Ovary (tissue), 9 donors: ENCODE measurements around the gene ZNF562. TPM values are rescaled to one million over a fixed set of nuclear protein-coding genes. Genes with fewer than 3 reads are reported as not detected.
A peak's percentile ranks its signal among the peaks of the same experiment; 100 is the strongest.

Experiments
- DNase-seq, 5 donors: peaks; one replicate each; pipeline ENCODE4 v3.0.0-alpha.2; 2019 to 2020
- H3K27ac ChIP-seq, 2 donors: fragments of 200-600 bp; one replicate each; pipeline versions ENCODE4 v1.5.1 to v1.8.0; 2019 to 2022
- H3K27me3 ChIP-seq: fragments of 200-600 bp; one replicate; pipeline ENCODE4 v1.8.0; 2022
- H3K36me3 ChIP-seq: fragments of 200-600 bp; sonication (generic); one replicate; pipeline ENCODE4 v1.5.1; 2019
- H3K4me1 ChIP-seq: one replicate; pipeline ENCODE4 v1.8.1; 2013; ENCODE audit warnings: mild to moderate bottlenecking, moderate library complexity; ENCODE audit not compliant: insufficient read depth
- H3K4me3 ChIP-seq: fragments of 200-600 bp; sonication (generic); one replicate; pipeline ENCODE4 v1.5.1; 2017
- H3K9me3 ChIP-seq, 2 donors: fragments of 200-600 bp in 1 of 2; sonication (generic) in 1 of 2; one replicate each; pipeline versions ENCODE4 v1.5.1 to v1.8.1; 2013 to 2019; ENCODE audit warnings: mild to moderate bottlenecking in 1 of 2, moderate library complexity in 1 of 2
- CTCF ChIP-seq, 3 donors: fragments of 450-650 bp in 2 of 3; fragments of 200-600 bp in 1 of 3; IDR thresholded peaks; one replicate each; pipeline versions ENCODE4 v1.5.1 to v1.8.0; 2016 to 2022; ENCODE audit warnings: antibody characterized with exemption in 3 of 3, mild to moderate bottlenecking in 1 of 3
- EP300 ChIP-seq: sonication (generic); formaldehyde crosslinking; IDR thresholded peaks from one replicate; pipeline ENCODE4 v1.6.1; 2017; ENCODE audit warnings: antibody characterized with exemption
- POLR2A ChIP-seq: fragments of 450-650 bp; IDR thresholded peaks from one replicate; pipeline ENCODE4 v1.6.1; 2017; ENCODE audit warnings: antibody characterized with exemption, mild to moderate bottlenecking, moderate library complexity
- WGBS, 3 donors: extraction: QIAGEN DNeasy Blood & Tissue Kit in 1 of 3; methylation state at CpG; one replicate each; pipeline versions ENCODE4 v1.1.5 to v1.1.7; 2013 to 2017; 5-methylcytosine and 5-hydroxymethylcytosine counted together
- intact Hi-C, 4 donors: fragments of 100-400 bp; cut with DNase I; formaldehyde crosslinking; loops; one replicate each; pipeline versions ENCODE4 v1.11.0 to v1.15.1; 2022 to 2023
- polyA plus RNA-seq, 2 donors: library from polyadenylated mRNA; stranded (reverse); fragments of 200-250 nt in 1 of 2; fragments of 350-450 nt in 1 of 2; fragmentation: Illumina TruSeq in 1 of 2; extraction: RNeasy Lipid Tissue Mini Kit (QIAGEN cat#74804) in 1 of 2; gene quantifications; one replicate each; pipeline ENCODE4 v1.2.3, GENCODE V29; 2013 to 2014
- total RNA-seq, 7 donors: library from RNA; depleted of rRNA in 2 of 7; stranded (reverse); fragments of >200 nt in 2 of 7; fragmentation: NEBNext Ultra II Directional in 3 of 7; extraction: Animal tissue kit (Norgen Biotek cat#: 25700) in 3 of 7; gene quantifications; one replicate each; pipeline versions ENCODE4 v1.1.0 to v1.2.4, GENCODE V29; 2016 to 2023
- donor health status: DM: no; HTN: no; CAD: no; lungs with moderate emphysema.
- donor health status: DM: no; HTN: no; CAD: no.
- donor health status: Bipolar disorder and iron deficiency.
- donor health status: DM: yes; HTN: yes; CAD: no.
- donor health status: DM: no; HTN: no; CAD: no.
- donor health status: DM: yes; HTN: yes; CAD: no.

Gene ZNF562
- total and polyA plus RNA-seq, 9 donors: 8.1 to 54.6 (median 31.0) TPM

GRCh38 chr19:9622531-9622930 lies 52.4 kb downstream of the ZNF562 start:
- TF ChIP-seq EP300: no peak
- no peak for TF ChIP-seq POLR2A
- no peak for TF ChIP-seq CTCF (IDR thresholded peaks at IDR 0.05)
- H3K27ac ChIP-seq: no peak overlapping the region
- peaks cover 7% of the 10 kb centered on the region for H3K4me1 ChIP-seq
- WGBS, 3 donors: 10 to 22% (median 20%) methylated on average over 2 of the region's 2 CpGs
- DNase-seq: no peak
- H3K9me3 ChIP-seq: no peaks in the 10 kb centered on the region
- no peak overlapping the region for H3K4me3 ChIP-seq
- H3K36me3 ChIP-seq: no peaks in the 10 kb centered on the region
- intact Hi-C loops: loop anchor here in 3 of 4 donors (5.0 to 10.0 kb wide), 5 partner anchors 52 to 310 kb away; partner anchors contain the start of gene ZNF562 (in 1 of the 3)
- H3K27me3 ChIP-seq: no peaks in the 10 kb centered on the region

- Histone ChIP-seq H3K9me3 (no peaks in the 10 kb centered on the region), H3K4me3 (peak within 1 kb of the TSS; percentile 81), H3K27ac (peak within 1 kb of the TSS; percentile 69 to 79), H3K36me3 (no peaks in the 10 kb centered on the region), H3K4me1 (peaks cover 7% of the 10 kb centered on the region), H3K27me3 (no peaks in the 10 kb centered on the region)
- WGBS, 3 donors: 0 to 2% (median 1%) methylated on average over 33 of the region's 33 CpGs
- TF ChIP-seq CTCF (IDR thresholded peaks at IDR 0.05): peak in 1 of 3 donors; percentile 3
- TF ChIP-seq POLR2A: no peak
- TF ChIP-seq EP300: no peak
- DNase-seq: peak; percentile 83 to 91 (median 87)
- intact Hi-C loops: loop anchor here in 3 of 4 donors (5.0 to 10.0 kb wide), 5 partner anchors 53 to 309 kb away; partner anchors contain the start of gene ZNF562 (in 1 of the 3)
Observed at GRCh38 chr19:9621156-9622037, 53.5 kb downstream of the ZNF562 start, which contains the start of gene ZNF561. Gene ZNF561, minus strand, starts transcription at chr19:9621232. Its CDS starts 1,776 bp downstream, at chr19:9619456.

GRCh38 chr19:9620842-9621155 lies 54.1 kb downstream of the ZNF562 start:
- Histone ChIP-seq H3K4me1 (peaks cover 7% of the 10 kb centered on the region), H3K27ac (peak overlapping the region; percentile 69 to 79), H3K36me3 (no peaks in the 10 kb centered on the region), H3K27me3 (no peaks in the 10 kb centered on the region), H3K4me3 (peak overlapping the region; percentile 81), H3K9me3 (no peaks in the 10 kb centered on the region)
- TF ChIP-seq POLR2A: no peak
- TF ChIP-seq EP300: no peak
- TF ChIP-seq CTCF (IDR thresholded peaks at IDR 0.05): no peak
- 0 to 1% (median 1%) methylated on average over 14 to 16 of the region's 16 CpGs for WGBS, 3 donors
- intact Hi-C loops: loop anchor here in 3 of 4 donors (5.0 to 10.0 kb wide), 5 partner anchors 54 to 308 kb away; partner anchors contain the start of gene ZNF562 (in 1 of the 3)
- no peak for DNase-seq

- TF ChIP-seq CTCF (IDR thresholded peaks at IDR 0.05): no peak
- TF ChIP-seq POLR2A: no peak
- no peak for TF ChIP-seq EP300
- intact Hi-C loops: no loop called here
- Histone ChIP-seq H3K36me3 (peaks cover 5% of the 10 kb centered on the region), H3K4me3 (no peak overlapping the region), H3K9me3 (peaks cover 0 to 31% of the 10 kb centered on the region in 2 donors), H3K27ac (no peak overlapping the region), H3K4me1 (peaks cover 5% of the 10 kb centered on the region), H3K27me3 (no peaks in the 10 kb centered on the region)
- no peak for DNase-seq
Observed at GRCh38 chr19:9615844-9616243, 59.1 kb downstream of the ZNF562 start.
